Esophagus muscularis mucosa (tissue), 4 donors: Measurements from ENCODE around the gene RAVER2.
"Not testable (repeated sequence)": the region's sequence is repeated elsewhere in the genome, so short reads cannot be mapped to it uniquely, and the experiment has no call there.

Experiments used
- CTCF ChIP-seq, 3 experiments: fragments of 200-600 bp in 2 of 3; fragments of 450-650 bp in 1 of 3; sonication (generic) in 2 of 3; IDR thresholded peaks; one replicate each; pipeline ENCODE4 v1.5.1; 2017 to 2019; ENCODE audit warnings: antibody characterized with exemption in 3 of 3, mild to moderate bottlenecking in 2 of 3, moderate library complexity in 1 of 3
- EP300 ChIP-seq: sonication (generic); formaldehyde crosslinking; IDR thresholded peaks from one replicate; pipeline ENCODE4 v1.6.1; 2017; ENCODE audit warnings: antibody characterized with exemption
- POLR2A ChIP-seq: fragments of 450-650 bp; IDR thresholded peaks from one replicate; pipeline ENCODE4 v1.6.1; 2017; ENCODE audit warnings: antibody characterized with exemption, moderate library complexity, mild to moderate bottlenecking, low read depth
- POLR2AphosphoS5 ChIP-seq, 2 donors: sonication (generic); formaldehyde crosslinking; IDR thresholded peaks; one replicate each; pipeline ENCODE4 v1.6.1; 2017; ENCODE audit warnings: antibody characterized with exemption in 2 of 2

GRCh38 chr1:64740687-64741086, 4.2 kb upstream of the RAVER2 start:
- TF ChIP-seq CTCF (IDR thresholded peaks at IDR 0.05); POLR2A; EP300; POLR2AphosphoS5 (IDR thresholded peaks at IDR 0.05): not testable (repeated sequence)
